Mammary epithelial cell (primary cell): ENCODE data around the gene RIPOR1.

ENCODE experiments used
- EZH2 ChIP-seq: IDR thresholded peaks from 2 replicates; pipeline ENCODE4 v1.6.1; 2012; ENCODE audit warnings: low read length, inconsistent platforms, borderline replicate concordance
- TF ChIP-seq, protein P1 (sequence below), 2 donors: IDR thresholded peaks in 1 of 2; conservative IDR thresholded peaks in 1 of 2; 2 replicates each; pipeline ENCODE4 v1.5.1; 2011 to 2012; ENCODE audit warnings: inconsistent platforms in 2 of 2, low read length in 2 of 2, mild to moderate bottlenecking in 2 of 2, control low read depth in 1 of 2, low read depth in 1 of 2; ENCODE audit not compliant: insufficient read depth in 1 of 2; ENCODE audit errors: extremely low read depth in 1 of 2

DNA sequence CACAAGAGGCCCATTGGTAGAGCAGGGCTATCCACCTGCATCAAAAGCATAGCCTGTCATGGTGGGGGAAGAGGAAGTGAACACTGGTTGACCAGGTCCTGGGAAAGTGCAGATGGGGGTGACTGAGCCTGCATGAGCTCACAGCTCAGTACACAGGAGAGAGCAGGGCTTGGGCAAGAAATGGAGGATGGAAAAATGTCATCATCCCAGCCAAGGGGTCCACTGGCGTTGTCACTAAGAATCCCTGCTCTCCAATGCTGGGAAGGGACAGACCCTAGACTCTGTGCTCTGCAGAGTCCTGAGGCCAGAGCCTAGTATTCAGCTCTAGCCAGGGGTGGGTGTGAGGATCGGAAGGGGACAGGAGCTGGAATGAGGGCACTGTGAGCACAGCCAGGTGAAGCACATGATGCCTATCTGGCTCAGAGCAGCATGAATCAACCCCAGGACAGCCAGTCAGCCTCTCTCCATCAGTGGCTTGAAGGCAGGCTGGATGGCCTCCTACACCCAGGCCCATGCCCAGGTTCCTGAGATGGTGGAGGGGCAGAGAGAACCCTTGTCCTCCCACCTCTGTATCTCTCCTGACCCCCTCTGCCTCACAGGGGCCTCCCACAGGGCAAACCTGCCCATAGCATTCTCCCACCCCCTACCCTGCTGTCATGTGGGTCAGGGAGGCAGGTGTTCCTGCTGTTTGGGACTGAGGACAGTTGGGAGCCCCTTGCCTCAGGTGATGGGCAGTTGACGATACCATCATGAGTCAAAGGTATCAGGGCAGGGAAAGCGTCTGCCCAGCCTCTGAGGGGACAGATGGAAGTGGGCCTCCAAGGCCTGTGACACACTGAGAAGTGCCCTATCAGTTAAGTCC is 19.9 kb downstream of the RIPOR1 start:
- TF ChIP-seq, protein P1, sequence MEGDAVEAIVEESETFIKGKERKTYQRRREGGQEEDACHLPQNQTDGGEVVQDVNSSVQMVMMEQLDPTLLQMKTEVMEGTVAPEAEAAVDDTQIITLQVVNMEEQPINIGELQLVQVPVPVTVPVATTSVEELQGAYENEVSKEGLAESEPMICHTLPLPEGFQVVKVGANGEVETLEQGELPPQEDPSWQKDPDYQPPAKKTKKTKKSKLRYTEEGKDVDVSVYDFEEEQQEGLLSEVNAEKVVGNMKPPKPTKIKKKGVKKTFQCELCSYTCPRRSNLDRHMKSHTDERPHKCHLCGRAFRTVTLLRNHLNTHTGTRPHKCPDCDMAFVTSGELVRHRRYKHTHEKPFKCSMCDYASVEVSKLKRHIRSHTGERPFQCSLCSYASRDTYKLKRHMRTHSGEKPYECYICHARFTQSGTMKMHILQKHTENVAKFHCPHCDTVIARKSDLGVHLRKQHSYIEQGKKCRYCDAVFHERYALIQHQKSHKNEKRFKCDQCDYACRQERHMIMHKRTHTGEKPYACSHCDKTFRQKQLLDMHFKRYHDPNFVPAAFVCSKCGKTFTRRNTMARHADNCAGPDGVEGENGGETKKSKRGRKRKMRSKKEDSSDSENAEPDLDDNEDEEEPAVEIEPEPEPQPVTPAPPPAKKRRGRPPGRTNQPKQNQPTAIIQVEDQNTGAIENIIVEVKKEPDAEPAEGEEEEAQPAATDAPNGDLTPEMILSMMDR (conservative IDR thresholded peaks at IDR 0.05 in 1 of 2, IDR thresholded peaks at IDR 0.05 in 1 of 2; ENCODE audit: extremely low read depth in 1 of 2, insufficient read depth in 1 of 2, low read depth in 1 of 2, low read length in 2 of 2): no peak
- no peak for TF ChIP-seq EZH2
